Ishikawa (cell line): ENCODE measurements around the gene CNTD1.

ENCODE experiments used
- CREB1 ChIP-seq: IDR thresholded peaks from 2 replicates; pipeline ENCODE4 v1.6.1; 2012; ENCODE audit warnings: low read depth
- EP300 ChIP-seq: IDR thresholded peaks from 2 replicates; pipeline ENCODE4 v1.6.1; 2012; ENCODE audit warnings: borderline replicate concordance
- FOXM1 ChIP-seq: IDR thresholded peaks from 2 replicates; pipeline ENCODE4 v1.6.1; 2012; ENCODE audit warnings: low read depth, borderline replicate concordance
- RAD21 ChIP-seq: IDR thresholded peaks from 2 replicates; pipeline ENCODE4 v1.6.1; 2012; ENCODE audit warnings: low read depth
- TAF1 ChIP-seq: IDR thresholded peaks from 2 replicates; pipeline ENCODE4 v1.6.1; 2012; ENCODE audit warnings: low read depth, mild to moderate bottlenecking
- TCF12 ChIP-seq: IDR thresholded peaks from 2 replicates; pipeline ENCODE4 v1.6.1; 2012; ENCODE audit warnings: low read depth
- ZBTB7A ChIP-seq: IDR thresholded peaks from 2 replicates; pipeline ENCODE4 v1.6.1; 2012; ENCODE audit warnings: low read depth
- TF ChIP-seq, protein P1 (sequence below): IDR thresholded peaks from 2 replicates; pipeline ENCODE4 v1.6.1; 2012; ENCODE audit warnings: low read depth, mild to moderate bottlenecking

DNA sequence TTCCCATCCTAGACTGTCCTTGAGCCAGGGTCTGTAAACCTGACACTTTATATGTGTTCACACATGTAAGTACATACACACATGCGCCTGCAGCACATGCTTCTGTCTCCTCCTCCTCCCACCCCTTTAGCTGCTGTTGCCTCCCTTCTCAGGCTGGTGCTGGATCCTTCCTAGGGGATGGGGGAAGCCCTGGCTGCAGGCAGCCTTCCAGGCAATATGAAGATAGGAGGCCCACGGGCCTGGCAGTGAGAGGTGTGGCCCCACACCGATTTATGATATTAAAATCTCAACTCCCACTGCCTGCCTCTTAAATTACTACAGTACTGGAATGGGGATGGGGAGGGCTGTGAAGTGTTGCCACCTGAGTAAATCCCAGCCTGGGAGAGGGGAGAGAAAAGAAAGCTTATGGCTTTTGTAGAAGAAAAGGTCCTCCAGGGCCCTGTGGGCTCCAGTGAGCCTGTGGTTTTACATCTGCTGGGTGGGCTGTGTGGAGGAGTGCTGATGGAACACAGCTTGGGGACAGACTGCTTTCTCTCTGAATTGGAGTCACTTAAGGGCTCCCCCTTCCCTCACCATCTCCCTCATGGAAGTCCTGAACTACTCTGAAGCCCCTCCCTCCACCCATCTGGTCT, 19.2 kb upstream of the CNTD1 start:
- no peak for TF ChIP-seq EP300
- no peak for TF ChIP-seq RAD21
- no peak for TF ChIP-seq FOXM1
- no peak for TF ChIP-seq TCF12
- TF ChIP-seq ZBTB7A, result no peak
- no peak for TF ChIP-seq CREB1
- TF ChIP-seq, protein P1, sequence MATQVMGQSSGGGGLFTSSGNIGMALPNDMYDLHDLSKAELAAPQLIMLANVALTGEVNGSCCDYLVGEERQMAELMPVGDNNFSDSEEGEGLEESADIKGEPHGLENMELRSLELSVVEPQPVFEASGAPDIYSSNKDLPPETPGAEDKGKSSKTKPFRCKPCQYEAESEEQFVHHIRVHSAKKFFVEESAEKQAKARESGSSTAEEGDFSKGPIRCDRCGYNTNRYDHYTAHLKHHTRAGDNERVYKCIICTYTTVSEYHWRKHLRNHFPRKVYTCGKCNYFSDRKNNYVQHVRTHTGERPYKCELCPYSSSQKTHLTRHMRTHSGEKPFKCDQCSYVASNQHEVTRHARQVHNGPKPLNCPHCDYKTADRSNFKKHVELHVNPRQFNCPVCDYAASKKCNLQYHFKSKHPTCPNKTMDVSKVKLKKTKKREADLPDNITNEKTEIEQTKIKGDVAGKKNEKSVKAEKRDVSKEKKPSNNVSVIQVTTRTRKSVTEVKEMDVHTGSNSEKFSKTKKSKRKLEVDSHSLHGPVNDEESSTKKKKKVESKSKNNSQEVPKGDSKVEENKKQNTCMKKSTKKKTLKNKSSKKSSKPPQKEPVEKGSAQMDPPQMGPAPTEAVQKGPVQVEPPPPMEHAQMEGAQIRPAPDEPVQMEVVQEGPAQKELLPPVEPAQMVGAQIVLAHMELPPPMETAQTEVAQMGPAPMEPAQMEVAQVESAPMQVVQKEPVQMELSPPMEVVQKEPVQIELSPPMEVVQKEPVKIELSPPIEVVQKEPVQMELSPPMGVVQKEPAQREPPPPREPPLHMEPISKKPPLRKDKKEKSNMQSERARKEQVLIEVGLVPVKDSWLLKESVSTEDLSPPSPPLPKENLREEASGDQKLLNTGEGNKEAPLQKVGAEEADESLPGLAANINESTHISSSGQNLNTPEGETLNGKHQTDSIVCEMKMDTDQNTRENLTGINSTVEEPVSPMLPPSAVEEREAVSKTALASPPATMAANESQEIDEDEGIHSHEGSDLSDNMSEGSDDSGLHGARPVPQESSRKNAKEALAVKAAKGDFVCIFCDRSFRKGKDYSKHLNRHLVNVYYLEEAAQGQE, result no peak
- no peak for TF ChIP-seq TAF1
